SU-DHL-6 (cell line): ENCODE measurements around the gene FZD10.

ENCODE experiments used
- H2AFZ ChIP-seq: fragments of 200-600 bp; sonication (generic); 2 replicates; pipeline ENCODE4 v1.6.1; 2014; ENCODE audit warnings: low read depth, mild to moderate bottlenecking, moderate library complexity, mixed read lengths, antibody characterized with exemption, low read length; ENCODE audit not compliant: severe bottlenecking
- H3F3A ChIP-seq: fragments of 200-600 bp; shearing (Covaris generic); 2 replicates; pipeline ENCODE4 v1.6.0; 2016; ENCODE audit warnings: antibody characterized with exemption, mild to moderate bottlenecking; ENCODE audit not compliant: insufficient read depth
- H3K27ac ChIP-seq: fragments of 200-600 bp; sonication (generic); 2 replicates; pipeline ENCODE4 v1.5.1; 2016; ENCODE audit warnings: low read depth, mild to moderate bottlenecking, low read length, moderate library complexity, mixed read lengths
- H3K27me3 ChIP-seq: fragments of 200-600 bp; sonication (generic), shearing (Covaris generic); 2 replicates; pipeline ENCODE4 v1.6.0; 2014; ENCODE audit warnings: mild to moderate bottlenecking, low read length
- H3K36me3 ChIP-seq: fragments of 200-600 bp; sonication (generic); 2 replicates; pipeline ENCODE4 v1.6.1; 2014; ENCODE audit warnings: mild to moderate bottlenecking, low read length, mixed read lengths
- H3K4me2 ChIP-seq: fragments of 300-600, 200-600 bp; shearing (Covaris generic), sonication (generic); 2 replicates; pipeline ENCODE4 v1.6.0; 2014; ENCODE audit warnings: low read length, low read depth, mild to moderate bottlenecking; ENCODE audit not compliant: poor library complexity, severe bottlenecking
- H3K4me3 ChIP-seq: fragments of 200-600 bp; sonication (generic); 2 replicates; pipeline ENCODE4 v1.5.1; 2014; ENCODE audit warnings: antibody characterized with exemption, low read length, mild to moderate bottlenecking, mixed read lengths; ENCODE audit not compliant: insufficient read depth, poor library complexity, severe bottlenecking
- H3K79me2 ChIP-seq: fragments of 200-600 bp; sonication (generic); 2 replicates; pipeline ENCODE4 v1.6.1; 2014; ENCODE audit warnings: mild to moderate bottlenecking, low read length, moderate library complexity; ENCODE audit not compliant: insufficient read depth
- H3K9ac ChIP-seq: fragments of 200-600 bp; sonication (generic); 2 replicates; pipeline ENCODE4 v1.7.0; 2014; ENCODE audit warnings: mild to moderate bottlenecking, low read length
- H3K9me2 ChIP-seq: fragments of 200-600 bp; sonication (generic); replicated peaks from 2 replicates; pipeline ENCODE4 v1.6.1; 2014; ENCODE audit warnings: low read length; ENCODE audit not compliant: insufficient read depth
- H3K9me3 ChIP-seq: fragments of 200-600 bp; sonication (generic); 2 replicates; pipeline ENCODE4 v1.6.1; 2014; ENCODE audit warnings: low read length, mixed read lengths; ENCODE audit not compliant: insufficient read depth
- H4K20me1 ChIP-seq: fragments of 200-600 bp; sonication (generic); 2 replicates; pipeline ENCODE4 v1.6.1; 2014; ENCODE audit warnings: low read depth, mild to moderate bottlenecking, antibody characterized with exemption, low read length, moderate library complexity, mixed read lengths
- CTCF ChIP-seq: fragments of 200-600 bp; sonication (generic); IDR thresholded peaks from one replicate; pipeline ENCODE4 v1.5.1; 2017; ENCODE audit warnings: antibody characterized with exemption, mild to moderate bottlenecking, low read length, moderate library complexity; ENCODE audit not compliant: insufficient read depth, poor library complexity, severe bottlenecking
- EZH2phosphoT487 ChIP-seq: fragments of 200-600 bp; sonication (generic), shearing (Covaris generic); conservative IDR thresholded peaks from 2 replicates; pipeline ENCODE4 v1.6.1; 2018; ENCODE audit warnings: mild to moderate bottlenecking, antibody characterized with exemption, low read length, moderate library complexity, mixed read lengths

Gene FZD10

GRCh38 chr12:130138478-130138877, 23.8 kb upstream of the FZD10 start:
- H3K4me3 ChIP-seq: no peak overlapping the region
- H3K4me2 ChIP-seq: no peak overlapping the region
- H3K9ac ChIP-seq: no peak overlapping the region
- H2AFZ ChIP-seq: no peak overlapping the region
- no peak overlapping the region for H3K27ac ChIP-seq
- TF ChIP-seq EZH2phosphoT487: no peak
- TF ChIP-seq CTCF: no peak
- no peaks in the 10 kb centered on the region for H3K9me3 ChIP-seq
- no peaks in the 10 kb centered on the region for H3F3A ChIP-seq
- no peaks in the 10 kb centered on the region for H4K20me1 ChIP-seq
- no peaks in the 10 kb centered on the region for H3K27me3 ChIP-seq
- no peaks in the 10 kb centered on the region for H3K36me3 ChIP-seq
- no peaks in the 10 kb centered on the region for H3K9me2 ChIP-seq
- no peaks in the 10 kb centered on the region for H3K79me2 ChIP-seq

GRCh38 chr12:130139567-130140421, 22.5 kb upstream of the FZD10 start:
- no peak overlapping the region for H2AFZ ChIP-seq
- H3K79me2 ChIP-seq: no peaks in the 10 kb centered on the region
- no peak overlapping the region for H3K4me2 ChIP-seq
- no peaks in the 10 kb centered on the region for H3K27me3 ChIP-seq
- H3K4me3 ChIP-seq: no peak overlapping the region
- no peak for TF ChIP-seq CTCF
- TF ChIP-seq EZH2phosphoT487: no peak
- H3K27ac ChIP-seq: no peak overlapping the region
- H3K9ac ChIP-seq: no peak overlapping the region
- H3F3A ChIP-seq: no peaks in the 10 kb centered on the region
- H3K9me2 ChIP-seq: no peaks in the 10 kb centered on the region
- H3K36me3 ChIP-seq: no peaks in the 10 kb centered on the region
- H4K20me1 ChIP-seq: no peaks in the 10 kb centered on the region
- H3K9me3 ChIP-seq: no peaks in the 10 kb centered on the region

- Histone ChIP-seq H3K27me3 (no peaks in the 10 kb centered on the region), H3K9me2 (no peaks in the 10 kb centered on the region), H3K79me2 (no peaks in the 10 kb centered on the region), H3K9me3 (no peaks in the 10 kb centered on the region), H4K20me1 (no peaks in the 10 kb centered on the region), H2AFZ (no peak overlapping the region), H3K27ac (no peak overlapping the region), H3K4me3 (no peak overlapping the region), H3K9ac (no peak overlapping the region), H3K4me2 (no peak overlapping the region), H3F3A (no peaks in the 10 kb centered on the region), H3K36me3 (no peaks in the 10 kb centered on the region)
- TF ChIP-seq CTCF (no peak), EZH2phosphoT487 (no peak)
These were observed 21.2 kb upstream of the FZD10 start for GRCh38 chr12:130141105-130141504.
